ENCODE data around the gene KCTD18.

Gene KCTD18

DNA sequence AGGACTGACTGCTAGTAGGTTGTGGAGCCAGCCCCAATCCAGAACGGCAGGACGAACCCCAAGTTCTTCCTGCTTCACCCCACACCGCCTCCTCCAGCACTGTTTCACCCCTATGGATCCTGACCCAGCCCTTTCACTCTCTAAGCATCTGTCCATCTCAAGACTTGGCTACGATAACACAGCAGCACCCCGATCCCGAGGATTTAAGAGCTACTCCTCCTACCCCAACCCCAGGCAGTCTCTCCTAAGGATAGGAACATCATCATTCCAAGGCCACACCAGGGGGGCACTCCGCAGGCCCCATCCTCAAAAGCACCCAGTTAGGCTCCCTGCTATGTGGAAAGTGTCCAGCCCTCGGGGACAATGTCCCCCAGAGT lies 645 bp downstream of the KCTD18 start:
- POLR2A ChIA-PET (ENCODE audit: low non-redundant PET) = no interaction called here
- TF ChIP-seq, protein P1, sequence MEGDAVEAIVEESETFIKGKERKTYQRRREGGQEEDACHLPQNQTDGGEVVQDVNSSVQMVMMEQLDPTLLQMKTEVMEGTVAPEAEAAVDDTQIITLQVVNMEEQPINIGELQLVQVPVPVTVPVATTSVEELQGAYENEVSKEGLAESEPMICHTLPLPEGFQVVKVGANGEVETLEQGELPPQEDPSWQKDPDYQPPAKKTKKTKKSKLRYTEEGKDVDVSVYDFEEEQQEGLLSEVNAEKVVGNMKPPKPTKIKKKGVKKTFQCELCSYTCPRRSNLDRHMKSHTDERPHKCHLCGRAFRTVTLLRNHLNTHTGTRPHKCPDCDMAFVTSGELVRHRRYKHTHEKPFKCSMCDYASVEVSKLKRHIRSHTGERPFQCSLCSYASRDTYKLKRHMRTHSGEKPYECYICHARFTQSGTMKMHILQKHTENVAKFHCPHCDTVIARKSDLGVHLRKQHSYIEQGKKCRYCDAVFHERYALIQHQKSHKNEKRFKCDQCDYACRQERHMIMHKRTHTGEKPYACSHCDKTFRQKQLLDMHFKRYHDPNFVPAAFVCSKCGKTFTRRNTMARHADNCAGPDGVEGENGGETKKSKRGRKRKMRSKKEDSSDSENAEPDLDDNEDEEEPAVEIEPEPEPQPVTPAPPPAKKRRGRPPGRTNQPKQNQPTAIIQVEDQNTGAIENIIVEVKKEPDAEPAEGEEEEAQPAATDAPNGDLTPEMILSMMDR (conservative IDR thresholded peaks at IDR 0.05; ENCODE audit: low read depth) = no peak
- CTCF ChIA-PET = interaction anchor here (0.6 to 1.6 kb wide), 7 partner anchors 12 to 535 kb away, joined by 3 to 8 read pairs (median 4); no protein-coding TSS in a partner anchor
- H3K27ac ChIP-seq = peak overlapping the region; percentile 75
- DNase-seq (ENCODE audit: low spot score) = peak; percentile 47

DNA sequence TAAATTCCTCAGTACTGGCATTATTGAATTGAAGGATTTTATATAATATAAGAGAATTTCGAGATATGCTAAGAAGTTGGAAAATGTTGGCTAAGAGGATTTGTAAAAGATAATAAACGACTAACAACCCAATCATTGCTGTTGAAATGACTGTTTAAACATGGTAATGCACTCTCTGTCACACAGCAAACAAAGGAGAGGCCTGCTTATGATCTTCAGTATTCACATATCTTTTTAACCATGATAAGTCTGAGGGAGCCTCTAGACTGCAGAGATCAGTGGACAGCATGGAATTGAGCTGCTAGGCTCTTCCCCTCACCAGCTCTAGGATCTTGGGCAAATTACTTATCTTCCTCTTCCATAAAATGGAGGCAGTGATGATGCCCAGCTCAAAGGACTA lies 2.7 kb downstream of the KCTD18 start:
- H3K27ac ChIP-seq = no peak overlapping the region
- TF ChIP-seq, protein P1 (conservative IDR thresholded peaks at IDR 0.05; ENCODE audit: low read depth) = no peak
- CTCF ChIA-PET = interaction anchor here (0.5 kb wide), 1 partner anchor 96 kb away, joined by 4 read pairs; no protein-coding TSS in a partner anchor
- POLR2A ChIA-PET (ENCODE audit: low non-redundant PET) = no interaction called here
- no peak for DNase-seq (ENCODE audit: low spot score)

DNA sequence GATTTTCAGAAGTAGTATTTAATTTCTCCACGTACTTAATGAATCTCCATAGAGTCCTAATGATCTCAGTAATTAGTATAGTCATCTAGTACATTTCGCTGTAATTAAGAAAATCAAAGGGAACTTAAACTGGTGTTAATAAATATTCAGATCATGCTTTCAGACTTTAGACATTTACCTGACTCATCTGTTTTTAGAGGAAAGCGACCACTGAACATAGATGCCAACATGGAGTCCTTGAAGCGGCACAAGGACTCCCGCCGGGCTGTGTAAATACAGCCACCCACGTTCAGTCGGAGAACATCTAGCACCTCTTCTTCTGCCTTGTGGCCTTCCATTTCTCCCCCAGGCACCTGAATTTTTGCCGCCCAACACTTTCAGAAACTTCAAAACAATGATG lies 3.2 kb downstream of the KCTD18 start:
- ChIA-PET CTCF (no interaction called here), POLR2A (ENCODE audit: low non-redundant PET) (no interaction called here)
- DNase-seq (ENCODE audit: low spot score) = no peak
- H3K27ac ChIP-seq = no peak overlapping the region
- TF ChIP-seq, protein P1 (conservative IDR thresholded peaks at IDR 0.05; ENCODE audit: low read depth) = no peak

DNA sequence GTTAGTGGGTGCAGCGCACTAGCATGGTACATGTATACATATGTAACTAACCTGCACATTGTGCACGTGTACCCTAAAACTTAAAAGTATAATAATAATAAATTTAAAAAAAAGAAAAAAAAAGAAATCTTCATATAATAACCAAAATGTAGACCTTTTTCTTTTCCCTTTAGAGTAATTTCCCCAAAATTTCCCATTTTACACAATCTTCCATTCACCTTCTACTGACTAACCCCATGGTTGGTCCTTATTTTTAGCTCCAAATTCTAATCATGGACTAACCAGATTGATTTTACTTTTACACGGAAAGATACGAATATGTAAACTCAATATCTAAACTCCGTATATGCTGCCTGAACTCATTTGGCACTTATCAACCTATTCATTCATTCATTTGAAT lies 7.7 kb downstream of the KCTD18 start:
- TF ChIP-seq, protein P1 (conservative IDR thresholded peaks at IDR 0.05; ENCODE audit: low read depth) = no peak
- no peak for DNase-seq (ENCODE audit: low spot score)
- H3K27ac ChIP-seq = no peak overlapping the region
- ChIA-PET CTCF (no interaction called here), POLR2A (ENCODE audit: low non-redundant PET) (no interaction called here)

DNA sequence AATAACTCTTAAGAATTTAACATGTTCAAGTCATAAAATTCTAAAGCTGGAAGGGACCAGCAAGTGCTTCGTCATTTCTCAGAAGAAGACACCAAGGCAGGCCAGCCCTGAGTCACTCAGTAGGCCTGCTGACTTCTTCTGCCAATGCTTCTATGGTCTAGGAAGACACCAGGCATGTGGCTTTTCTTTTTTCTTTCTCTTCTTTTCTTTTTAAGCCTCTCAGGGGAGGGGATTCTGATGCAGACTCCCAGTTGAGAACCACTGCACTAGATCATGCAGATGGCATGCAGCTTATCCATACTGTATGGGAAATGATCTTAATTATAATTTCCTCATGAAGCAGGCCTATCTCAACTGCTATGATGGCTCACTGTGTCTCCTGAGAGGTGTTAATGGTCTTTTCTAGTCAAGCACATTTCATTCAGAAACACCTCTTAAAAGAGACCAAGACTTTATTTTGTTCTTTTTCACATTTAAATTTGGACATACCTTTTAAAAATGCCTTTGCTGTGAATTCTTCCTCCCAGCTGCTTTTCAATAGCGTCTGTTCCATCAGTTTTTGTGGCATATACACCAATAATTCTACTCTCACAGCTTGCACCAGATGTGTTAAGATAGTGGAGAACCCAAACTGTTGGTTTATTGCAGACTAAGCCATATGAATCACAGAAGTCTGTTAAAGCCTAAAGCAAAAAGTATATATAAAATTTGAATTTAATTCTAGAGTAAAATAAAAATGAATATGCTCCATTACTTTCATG lies 11.3 kb downstream of the KCTD18 start:
- DNase-seq (ENCODE audit: low spot score) = no peak
- TF ChIP-seq, protein P1 (conservative IDR thresholded peaks at IDR 0.05; ENCODE audit: low read depth) = no peak
- CTCF ChIA-PET = no interaction called here
- no peak overlapping the region for H3K27ac ChIP-seq
- POLR2A ChIA-PET (ENCODE audit: low non-redundant PET) = no interaction called here

DNA sequence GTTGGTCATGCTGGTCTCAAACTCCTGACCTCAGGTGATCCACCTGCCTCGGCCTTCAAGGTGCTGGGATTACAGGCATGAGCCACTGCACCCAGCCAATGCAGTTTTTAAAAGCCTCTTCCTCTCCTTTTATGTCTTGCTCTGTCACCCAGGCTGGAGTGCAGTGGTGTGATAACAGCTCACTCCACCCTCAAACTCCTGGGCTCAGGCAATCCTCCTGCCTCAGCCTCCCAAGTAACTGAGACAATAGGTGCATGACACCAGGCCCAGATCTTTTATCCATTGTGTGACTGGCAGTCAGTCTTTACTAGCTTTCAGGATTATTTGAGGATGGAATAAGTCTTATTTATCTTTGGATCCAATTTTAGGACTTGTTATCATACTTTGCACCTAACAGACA lies 13.2 kb downstream of the KCTD18 start:
- ChIA-PET POLR2A (ENCODE audit: low non-redundant PET) (no interaction called here), CTCF (interaction anchor here (0.7 kb wide), 1 partner anchor 13 kb away, joined by 3 read pairs; the partner anchor contains the start of gene KCTD18)
- no peak for DNase-seq (ENCODE audit: low spot score)
- no peak overlapping the region for H3K27ac ChIP-seq
- TF ChIP-seq, protein P1 (conservative IDR thresholded peaks at IDR 0.05; ENCODE audit: low read depth) = no peak
